Measurements from ENCODE around the gene PHACTR3.

DNA sequence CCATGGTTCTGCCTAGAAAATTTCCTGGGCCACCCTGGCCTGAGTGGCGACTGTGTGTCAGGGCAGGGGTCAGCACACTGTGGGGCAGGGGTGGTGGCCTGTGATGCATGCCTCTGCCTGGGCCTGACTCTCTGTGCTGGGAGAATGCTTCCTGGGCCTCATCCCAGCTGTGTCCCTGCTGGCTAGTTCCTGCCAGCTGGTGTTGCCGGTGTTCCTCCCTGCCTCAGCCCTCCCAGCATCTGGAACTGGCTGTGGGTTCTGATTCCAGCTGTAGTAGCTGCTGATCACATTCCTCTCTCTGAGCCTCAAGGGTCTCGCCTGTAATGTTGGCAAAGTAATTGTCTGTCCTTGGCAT is 227.6 kb downstream of the PHACTR3 start:
- TF ChIP-seq, protein P1, sequence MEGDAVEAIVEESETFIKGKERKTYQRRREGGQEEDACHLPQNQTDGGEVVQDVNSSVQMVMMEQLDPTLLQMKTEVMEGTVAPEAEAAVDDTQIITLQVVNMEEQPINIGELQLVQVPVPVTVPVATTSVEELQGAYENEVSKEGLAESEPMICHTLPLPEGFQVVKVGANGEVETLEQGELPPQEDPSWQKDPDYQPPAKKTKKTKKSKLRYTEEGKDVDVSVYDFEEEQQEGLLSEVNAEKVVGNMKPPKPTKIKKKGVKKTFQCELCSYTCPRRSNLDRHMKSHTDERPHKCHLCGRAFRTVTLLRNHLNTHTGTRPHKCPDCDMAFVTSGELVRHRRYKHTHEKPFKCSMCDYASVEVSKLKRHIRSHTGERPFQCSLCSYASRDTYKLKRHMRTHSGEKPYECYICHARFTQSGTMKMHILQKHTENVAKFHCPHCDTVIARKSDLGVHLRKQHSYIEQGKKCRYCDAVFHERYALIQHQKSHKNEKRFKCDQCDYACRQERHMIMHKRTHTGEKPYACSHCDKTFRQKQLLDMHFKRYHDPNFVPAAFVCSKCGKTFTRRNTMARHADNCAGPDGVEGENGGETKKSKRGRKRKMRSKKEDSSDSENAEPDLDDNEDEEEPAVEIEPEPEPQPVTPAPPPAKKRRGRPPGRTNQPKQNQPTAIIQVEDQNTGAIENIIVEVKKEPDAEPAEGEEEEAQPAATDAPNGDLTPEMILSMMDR (IDR thresholded peaks at IDR 0.05; ENCODE audit: low read length): no peak
- no peak for TF ChIP-seq EZH2 (IDR thresholded peaks at IDR 0.05; ENCODE audit: borderline replicate concordance, low read length)

Data from OCI-LY1 (cell line).